HUDEP-2 (cell line): ENCODE results near the gene TMEM270.
"Not testable (repeated sequence)": the region's sequence is repeated elsewhere in the genome, so short reads cannot be mapped to it uniquely, and the experiment has no call there.

Source experiments
- DNase-seq, 76 experiments: peaks; one replicate each; lab custom pipeline; 2025; ENCODE audit not compliant: unreplicated experiment in 76 of 76; lab: John Stamatoyannopoulos, UW

Gene TMEM270

GRCh38 chr7:73831834-73832651 lies 28.9 kb upstream of the TMEM270 start:
- no peak for DNase-seq

GRCh38 chr7:73832806-73833205 lies 28.2 kb upstream of the TMEM270 start:
- no peak for DNase-seq

- DNase-seq: no peak
Observed at GRCh38 chr7:73833251-73833919, 27.6 kb upstream of the TMEM270 start.

GRCh38 chr7:73834626-73835191 lies 26.2 kb upstream of the TMEM270 start:
- no peak for DNase-seq

GRCh38 chr7:73837167-73837566 lies 23.8 kb upstream of the TMEM270 start:
- not testable (repeated sequence) for DNase-seq

- no peak for DNase-seq
Observed at GRCh38 chr7:73838642-73839041, 22.3 kb upstream of the TMEM270 start.

- no peak for DNase-seq
Observed at GRCh38 chr7:73839290-73839689, 21.7 kb upstream of the TMEM270 start.

GRCh38 chr7:73839743-73840714 lies 20.9 kb upstream of the TMEM270 start:
- DNase-seq: peak in 1 of 76 experiments; percentile 1

GRCh38 chr7:73840715-73841379 lies 20.1 kb upstream of the TMEM270 start:
- DNase-seq: no peak

GRCh38 chr7:73841689-73842066 lies 19.3 kb upstream of the TMEM270 start:
- DNase-seq: peak in 1 of 76 experiments; percentile 14

- DNase-seq: peak in 75 of 76 experiments; percentile 10 to 95 (median 88)
Observed at GRCh38 chr7:73842067-73842976, 18.6 kb upstream of the TMEM270 start, which contains the start of gene METTL27. METTL27 (minus strand) TSS chr7:73842516; CDS start chr7:73842140, 376 bp downstream.

GRCh38 chr7:73844131-73844547 lies 16.8 kb upstream of the TMEM270 start:
- no peak for DNase-seq

GRCh38 chr7:73844848-73845460 lies 16.0 kb upstream of the TMEM270 start:
- no peak for DNase-seq

- not testable (repeated sequence) for DNase-seq
Observed at GRCh38 chr7:73845701-73846195, 15.2 kb upstream of the TMEM270 start.

GRCh38 chr7:73847941-73848723 lies 12.8 kb upstream of the TMEM270 start:
- DNase-seq: no peak

GRCh38 chr7:73850781-73851207 lies 10.2 kb upstream of the TMEM270 start:
- DNase-seq: peak in 47 of 76 experiments; percentile 5 to 62 (median 31)
